K562 (cell line): Measurements from ENCODE around the gene AJUBA. TPM values are rescaled to one million over a fixed set of nuclear protein-coding genes. Genes with fewer than 3 reads are reported as not detected.
A peak's percentile ranks its signal among the peaks of the same experiment; 100 is the strongest.

Experiments used
- BHLHE40 ChIP-seq: IDR thresholded peaks from 2 replicates; pipeline ENCODE4 v1.6.1; 2011; ENCODE audit warnings: low read length, improper control_type of control experiment
- CBFA2T2 ChIP-seq: fragments of 450-650 bp; conservative IDR thresholded peaks from 2 replicates; pipeline ENCODE4 v1.6.1; 2017; ENCODE audit warnings: mild to moderate bottlenecking
- ELF2 ChIP-seq: fragments of 250-450 bp; sonication (Bioruptor Pico); IDR thresholded peaks from 2 replicates; pipeline ENCODE4 v1.5.0; 2021; ENCODE audit warnings: mild to moderate bottlenecking
- ESRRA ChIP-seq: fragments of 450-650 bp; IDR thresholded peaks from 2 replicates; pipeline ENCODE4 v1.6.1; 2014; ENCODE audit warnings: low read depth, mild to moderate bottlenecking, moderate library complexity, borderline replicate concordance
- GTF2E2 ChIP-seq: fragments of 200-800 bp; sonication (Bioruptor generic); IDR thresholded peaks from 2 replicates; pipeline ENCODE4 v1.6.1; 2016; ENCODE audit warnings: missing genetic modification characterization, missing compliant biosample characterization
- HMBOX1 ChIP-seq: sonication (generic); IDR thresholded peaks from 2 replicates; pipeline ENCODE4 v1.6.1; 2016
- ID3 ChIP-seq, 2 experiments: fragments of 250-450 bp in 1 of 2; fragments of 450-650 bp in 1 of 2; sonication (Bioruptor Pico) in 1 of 2; IDR thresholded peaks; 2 replicates each; pipeline versions ENCODE4 v1.6.1 to v1.8.0; 2016 to 2021; ENCODE audit warnings: mild to moderate bottlenecking in 2 of 2, moderate library complexity in 2 of 2, missing compliant biosample characterization in 1 of 2, missing genetic modification characterization in 1 of 2
- KDM4B ChIP-seq, 2 experiments: fragments of 450-650 bp in 1 of 2; sonication (generic) in 1 of 2; IDR thresholded peaks; 2 replicates each; pipeline ENCODE4 v1.6.1; 2016 to 2017; ENCODE audit warnings: borderline replicate concordance in 2 of 2, antibody characterized with exemption in 1 of 2, low read depth in 1 of 2, mild to moderate bottlenecking in 1 of 2
- MEF2D ChIP-seq: conservative IDR thresholded peaks from 2 replicates; pipeline ENCODE4 v1.6.1; 2016; ENCODE audit warnings: low read depth, missing genetic modification characterization, missing compliant biosample characterization
- MTF1 ChIP-seq: fragments of 250-450 bp; sonication (Bioruptor Pico); IDR thresholded peaks from 2 replicates; pipeline ENCODE4 v1.9.0; 2021; ENCODE audit warnings: moderate library complexity, mild to moderate bottlenecking, inconsistent platforms, borderline replicate concordance
- NFATC3 ChIP-seq: fragments of 450-650 bp; IDR thresholded peaks from 2 replicates; pipeline ENCODE4 v1.6.1; 2017; ENCODE audit warnings: mild to moderate bottlenecking
- NFE2 ChIP-seq: IDR thresholded peaks from 2 replicates; pipeline ENCODE4 v1.6.1; 2014; ENCODE audit warnings: antibody characterized with exemption, low read depth
- NFIX ChIP-seq: fragments of 250-450 bp; sonication (Bioruptor Pico); IDR thresholded peaks from 2 replicates; pipeline ENCODE4 v1.4.0; 2020; ENCODE audit warnings: low read depth, mild to moderate bottlenecking, moderate library complexity
- SIN3A ChIP-seq, 2 experiments: fragments of 150-350 bp in 1 of 2; IDR thresholded peaks; 2 replicates each; pipeline ENCODE4 v1.6.1; 2011 to 2016; ENCODE audit warnings: borderline replicate concordance in 2 of 2, low read depth in 2 of 2, low read length in 2 of 2, mild to moderate bottlenecking in 2 of 2, moderate library complexity in 2 of 2; ENCODE audit not compliant: control insufficient read depth in 1 of 2
- SIX5 ChIP-seq, 2 experiments: IDR thresholded peaks; 2 replicates each; pipeline ENCODE4 v1.6.1; 2011; ENCODE audit warnings: low read length in 2 of 2, borderline replicate concordance in 1 of 2, low read depth in 1 of 2, mild to moderate bottlenecking in 1 of 2, moderate library complexity in 1 of 2; ENCODE audit not compliant: insufficient read depth in 1 of 2
- SMARCA4 ChIP-seq: fragments of 450-650 bp; IDR thresholded peaks from 2 replicates; pipeline ENCODE4 v1.6.1; 2016
- TFAM ChIP-seq: fragments of 250-450 bp; sonication (Bioruptor Pico); conservative IDR thresholded peaks from 2 replicates; pipeline ENCODE4 v1.5.0; 2021; ENCODE audit warnings: mild to moderate bottlenecking, moderate library complexity
- ZC3H11A ChIP-seq: IDR thresholded peaks from 2 replicates; pipeline ENCODE4 v1.6.1; 2012; ENCODE audit warnings: low read depth, low read length, improper control_type of control experiment
- ZMIZ1 ChIP-seq, 2 experiments: fragments of 150-350 bp in 1 of 2; IDR thresholded peaks; 2 replicates each; pipeline ENCODE4 v1.6.1; 2012 to 2016; ENCODE audit warnings: low read depth in 2 of 2, low read length in 2 of 2, mild to moderate bottlenecking in 1 of 2, moderate library complexity in 1 of 2
- ZNF354B ChIP-seq: fragments of 250-450 bp; sonication (Bioruptor Pico); IDR thresholded peaks from 2 replicates; pipeline ENCODE4 v1.4.0; 2020
- ZNF511 ChIP-seq: sonication (generic); formaldehyde crosslinking; IDR thresholded peaks from 2 replicates; pipeline ENCODE4 v1.8.0; 2022; ENCODE audit warnings: mild to moderate bottlenecking, missing genetic modification reagents
- ZSCAN29 ChIP-seq: fragments of 450-650 bp; IDR thresholded peaks from 2 replicates; pipeline ENCODE4 v1.6.1; 2017
- polyA plus RNA-seq, 8 experiments: library from polyadenylated mRNA; depleted of rRNA in 4 of 8; stranded (reverse) in 5 of 8; unstranded in 3 of 8; fragments of >200 nt; fragmentation: Nextera tagmentation in 2 of 8; fragmentation: Illumina TruSeq in 1 of 8; extraction: Ambion mirVana in 2 of 8; extraction: Trizol in 1 of 8; gene quantifications; 2 replicates each; pipeline versions ENCODE4 v1.2.1 to v1.2.3, GENCODE V29; 2011 to 2014; ENCODE audit warnings: inconsistent platforms in 1 of 8, missing spikeins in 1 of 8
- total RNA-seq, 7 experiments: library from RNA; depleted of rRNA in 6 of 7; stranded (reverse); fragments of >200 nt in 6 of 7; fragmentation: Illumina TruSeq in 2 of 7; extraction: Trizol in 2 of 7; gene quantifications; 2 replicates each; pipeline versions ENCODE4 v1.2.1 to v1.2.3, GENCODE V29; 2011 to 2021; ENCODE audit warnings: low replicate concordance in 1 of 7

AJUBA gene
- total and polyA plus RNA-seq, 9 of the 15 experiments (the other 6 are each of a cell fraction or from before 2014, with no cell fraction given), result 0.73 to 4.7 (median 2.8) TPM

GRCh38 chr14:22982477-22983245 lies at the start of gene AJUBA (continued):
- TF ChIP-seq ZC3H11A (no peak), MEF2D (tag) (no peak), ZNF354B (CRISPR knock-in tag) (no peak), ESRRA (peak; percentile 69; the same call in 1 of the 2 replicates), MTF1 (no peak), TFAM (no peak), NFE2 (no peak), NFATC3 (no peak), ELF2 (CRISPR knock-in tag) (peak; percentile 62; the same call in 1 of the 2 replicates), CBFA2T2 (no peak), KDM4B (IDR thresholded peaks at IDR 0.05; ENCODE audit: borderline replicate concordance in 2 of 2, low read depth in 1 of 2) (peak in 1 of 2 experiments; percentile 48; a peak in 1 of 4 replicates), HMBOX1 (no peak), ZNF511 (CRISPR knock-in tag) (peak; percentile 85; the same call in 1 of the 2 replicates), ID3 (CRISPR knock-in tag; IDR thresholded peaks at IDR 0.05) (no peak), ID3 (tag; IDR thresholded peaks at IDR 0.05) (peak; percentile 79), ZMIZ1 (IDR thresholded peaks at IDR 0.05; ENCODE audit: low read depth in 2 of 2, low read length in 2 of 2) (no peak), GTF2E2 (tag) (no peak; the same call in 1 of the 2 replicates), SMARCA4 (peak; percentile 59), BHLHE40 (peak; percentile 59), SIX5 (IDR thresholded peaks at IDR 0.05; ENCODE audit: borderline replicate concordance in 1 of 2, insufficient read depth in 1 of 2, low read depth in 1 of 2, low read length in 2 of 2) (no peak), NFIX (no peak), SIN3A (IDR thresholded peaks at IDR 0.05; ENCODE audit: borderline replicate concordance in 2 of 2, control insufficient read depth in 1 of 2, low read depth in 2 of 2, low read length in 2 of 2) (peak in 1 of 2 experiments; percentile 14; a peak in 2 of 4 replicates), ZSCAN29 (0 out of 2 replicates have a peak, but pooled peaks have one; percentile 49)
